ENCODE results near the gene CELSR1.

Gene CELSR1

GRCh38 chr22:46373921-46374662 is 163.3 kb downstream of the CELSR1 start:
- peak in 2 of 3 donors; percentile 16 to 20 for DNase-seq

GRCh38 chr22:46373159-46373558 is 164.3 kb downstream of the CELSR1 start:
- DNase-seq, result no peak

GRCh38 chr22:46372686-46373085 is 164.7 kb downstream of the CELSR1 start:
- no peak for DNase-seq

- no peak for DNase-seq
Measured at GRCh38 chr22:46371623-46372226, 165.7 kb downstream of the CELSR1 start.

- DNase-seq, result no peak
Measured at GRCh38 chr22:46370584-46371291, 166.7 kb downstream of the CELSR1 start.

GRCh38 chr22:46369716-46370583 is 167.5 kb downstream of the CELSR1 start:
- no peak for DNase-seq

GRCh38 chr22:46368871-46369715 is 168.3 kb downstream of the CELSR1 start:
- no peak for DNase-seq

- DNase-seq, result no peak
Measured at GRCh38 chr22:46368422-46368821, 169.0 kb downstream of the CELSR1 start.

- DNase-seq, result peak; percentile 71 to 87 (median 79)
Measured at GRCh38 chr22:46367707-46368191, 169.7 kb downstream of the CELSR1 start.

- DNase-seq, result no peak
Measured at GRCh38 chr22:46366801-46367706, 170.4 kb downstream of the CELSR1 start.

- DNase-seq, result no peak
Measured at GRCh38 chr22:46366327-46366731, 171.1 kb downstream of the CELSR1 start.

- DNase-seq, result no peak
Measured at GRCh38 chr22:46365166-46365624, 172.2 kb downstream of the CELSR1 start.

GRCh38 chr22:46364341-46365165 is 172.9 kb downstream of the CELSR1 start:
- DNase-seq, result no peak

- no peak for DNase-seq
Measured at GRCh38 chr22:46363611-46364321, 173.7 kb downstream of the CELSR1 start.

GRCh38 chr22:46362934-46363515 is 174.4 kb downstream of the CELSR1 start:
- DNase-seq, result no peak

- no peak for DNase-seq
Measured at GRCh38 chr22:46362203-46362933, 175.1 kb downstream of the CELSR1 start.

GRCh38 chr22:46361826-46362202 is 175.6 kb downstream of the CELSR1 start:
- DNase-seq, result no peak

- DNase-seq, result no peak
Measured at GRCh38 chr22:46360891-46361290, 176.5 kb downstream of the CELSR1 start.
